ENCODE results near the gene LITAF. TPM values are rescaled to one million over a fixed set of nuclear protein-coding genes. Genes with fewer than 3 reads are reported as not detected.
"Not testable (repeated sequence)": the region's sequence is repeated elsewhere in the genome, so short reads cannot be mapped to it uniquely, and the experiment has no call there.

Gene LITAF
- total RNA-seq, 1 donor from 2014 or later: 40.5 TPM

DNA sequence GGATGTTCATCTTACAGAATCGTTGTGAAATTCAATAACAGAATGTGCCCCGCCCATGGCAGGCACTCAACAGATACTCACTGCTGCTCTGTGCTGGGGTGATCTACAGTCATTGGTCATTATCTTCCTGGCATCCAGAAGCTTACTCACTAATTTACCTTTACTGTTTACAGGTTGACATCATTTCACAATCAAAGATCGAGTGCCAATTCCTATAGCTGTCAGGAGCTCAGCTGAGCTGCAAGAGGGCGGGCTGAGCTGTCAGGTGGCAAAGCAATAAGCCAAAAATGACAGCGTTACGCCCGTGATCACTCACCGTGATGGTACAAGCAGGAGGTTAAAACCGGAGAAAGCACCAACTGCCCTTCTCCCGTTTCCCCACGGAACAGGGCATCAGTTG, 51.2 kb downstream of the LITAF start:
- DNase-seq (ENCODE audit: low spot score): no peak
- intact Hi-C loops (cut with DNase I): no loop called here

DNA sequence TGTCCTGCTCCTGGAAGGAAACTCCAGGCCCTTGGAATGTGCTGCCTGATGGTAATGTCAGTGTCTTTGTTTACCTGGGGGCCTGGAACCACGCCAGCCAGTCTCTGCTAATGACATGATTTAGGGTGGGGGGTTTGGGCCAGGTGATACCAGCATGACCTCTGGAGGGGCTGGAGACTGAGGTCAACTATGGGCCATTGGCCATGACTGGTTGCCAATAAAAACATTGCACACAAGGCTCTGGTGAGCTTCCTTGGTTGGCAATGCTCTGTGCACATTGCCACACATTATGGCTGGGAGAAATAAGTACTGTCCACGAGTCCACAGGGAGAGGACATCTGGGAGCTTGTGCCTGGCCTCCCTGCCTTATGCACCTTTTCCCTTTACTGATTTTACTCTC, 52.5 kb downstream of the LITAF start:
- no peak for DNase-seq (ENCODE audit: low spot score)
- intact Hi-C loops (cut with DNase I): loop anchor here (5.0 kb wide), 1 partner anchor 108 kb away; no protein-coding TSS in a partner anchor

DNA sequence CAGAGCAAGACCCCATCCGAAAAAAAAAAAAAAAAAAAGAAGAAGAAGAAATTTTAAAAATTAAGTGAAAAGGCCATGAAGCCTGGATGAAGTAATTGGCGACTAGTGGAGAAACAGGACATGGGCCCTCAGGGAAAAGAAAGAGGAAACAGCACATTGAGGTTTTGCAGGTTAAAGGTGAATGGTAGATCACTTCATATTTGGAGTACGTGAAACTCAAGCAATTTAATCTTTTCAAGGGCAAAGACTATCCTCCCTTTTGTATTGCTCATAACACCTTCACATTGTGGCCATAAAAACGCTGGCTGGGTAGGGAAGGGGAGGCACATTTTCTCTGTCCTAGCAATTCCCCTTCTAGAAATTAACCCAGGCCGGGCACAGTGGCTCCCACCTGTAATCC, 53.1 kb downstream of the LITAF start:
- DNase-seq (ENCODE audit: low spot score): no peak
- intact Hi-C loops (cut with DNase I): loop anchor here (2.0 to 5.0 kb wide), 2 partner anchors 109 to 179 kb away; no protein-coding TSS in a partner anchor

DNA sequence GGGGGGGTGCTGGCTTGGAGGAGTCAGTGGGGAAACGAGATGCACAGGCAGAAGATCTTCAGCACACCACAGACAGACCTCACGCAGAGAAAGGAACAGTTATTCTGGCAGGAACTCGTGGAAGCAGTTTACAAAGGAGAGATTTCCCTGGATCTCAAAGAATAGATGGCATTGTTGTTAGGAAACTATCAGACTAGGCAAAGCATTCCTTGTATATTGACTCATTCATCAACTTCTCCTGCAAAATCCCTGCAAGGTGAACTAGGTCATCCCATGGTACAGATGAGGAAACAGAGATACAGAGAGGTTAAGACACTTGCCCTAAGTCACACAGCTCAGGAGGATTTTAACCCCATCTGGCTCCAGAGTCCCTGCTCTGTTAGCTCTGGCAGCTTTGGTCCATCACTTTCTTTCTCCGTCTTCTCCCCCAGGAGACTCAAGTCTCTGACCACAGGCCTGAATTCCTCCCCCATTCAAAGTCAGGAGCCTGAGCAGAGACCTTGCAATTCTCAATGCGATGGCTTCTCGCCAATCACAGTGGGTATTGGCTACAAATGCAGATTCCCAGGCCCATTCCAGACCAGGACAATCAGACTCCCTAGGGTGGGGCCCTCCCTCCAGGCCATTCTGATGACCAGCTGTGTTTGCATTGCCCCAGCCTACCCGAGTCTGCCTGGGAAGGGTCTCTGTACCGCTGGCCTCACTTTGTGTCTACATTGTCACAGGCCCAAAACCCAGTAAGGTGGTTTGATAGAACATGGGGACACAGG, 56.4 kb downstream of the LITAF start:
- intact Hi-C loops (cut with DNase I): loop anchor here (5.0 kb wide), 1 partner anchor 112 kb away; no protein-coding TSS in a partner anchor
- no peak for DNase-seq (ENCODE audit: low spot score)

DNA sequence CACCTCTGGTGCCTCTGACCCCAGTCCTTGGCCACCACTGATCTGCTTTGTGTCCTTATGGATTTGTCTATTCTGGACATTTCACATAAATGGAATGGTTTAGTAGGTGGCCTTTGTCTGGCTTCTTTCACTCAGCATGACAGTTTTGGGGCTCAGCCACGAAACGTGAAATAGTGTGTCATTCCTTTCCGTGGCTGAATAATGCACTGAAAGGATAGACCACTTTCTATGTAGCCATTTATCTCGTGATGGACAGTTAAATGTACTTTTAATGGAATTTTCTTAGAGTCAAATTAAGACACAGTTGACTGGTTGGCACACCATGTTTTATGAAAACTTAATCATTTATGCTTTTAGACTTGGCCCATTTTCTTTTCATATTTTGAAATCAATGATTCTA, 57.4 kb downstream of the LITAF start:
- intact Hi-C loops (cut with DNase I): no loop called here
- DNase-seq (ENCODE audit: low spot score): no peak

DNA sequence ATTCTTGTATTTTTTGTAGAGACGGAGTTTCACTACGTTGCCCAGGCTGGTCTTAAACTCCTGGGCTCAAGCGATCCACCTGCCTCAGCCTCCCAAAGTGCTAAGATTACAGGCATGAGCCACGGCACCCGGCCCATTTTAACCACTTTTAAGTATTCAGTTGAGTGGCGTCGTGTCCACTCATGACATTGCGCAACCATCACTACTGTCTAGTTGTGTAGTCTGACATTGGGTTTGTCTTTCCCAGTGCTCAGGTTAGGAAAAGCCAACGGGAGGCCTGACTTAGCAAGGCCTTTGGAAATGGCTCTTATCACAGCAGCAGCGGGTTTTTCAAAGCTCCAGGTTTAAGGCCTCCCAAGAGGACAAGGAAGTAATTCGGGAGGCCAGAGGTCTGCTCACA, 58.7 kb downstream of the LITAF start:
- DNase-seq (ENCODE audit: low spot score): no peak
- intact Hi-C loops (cut with DNase I): no loop called here

DNA sequence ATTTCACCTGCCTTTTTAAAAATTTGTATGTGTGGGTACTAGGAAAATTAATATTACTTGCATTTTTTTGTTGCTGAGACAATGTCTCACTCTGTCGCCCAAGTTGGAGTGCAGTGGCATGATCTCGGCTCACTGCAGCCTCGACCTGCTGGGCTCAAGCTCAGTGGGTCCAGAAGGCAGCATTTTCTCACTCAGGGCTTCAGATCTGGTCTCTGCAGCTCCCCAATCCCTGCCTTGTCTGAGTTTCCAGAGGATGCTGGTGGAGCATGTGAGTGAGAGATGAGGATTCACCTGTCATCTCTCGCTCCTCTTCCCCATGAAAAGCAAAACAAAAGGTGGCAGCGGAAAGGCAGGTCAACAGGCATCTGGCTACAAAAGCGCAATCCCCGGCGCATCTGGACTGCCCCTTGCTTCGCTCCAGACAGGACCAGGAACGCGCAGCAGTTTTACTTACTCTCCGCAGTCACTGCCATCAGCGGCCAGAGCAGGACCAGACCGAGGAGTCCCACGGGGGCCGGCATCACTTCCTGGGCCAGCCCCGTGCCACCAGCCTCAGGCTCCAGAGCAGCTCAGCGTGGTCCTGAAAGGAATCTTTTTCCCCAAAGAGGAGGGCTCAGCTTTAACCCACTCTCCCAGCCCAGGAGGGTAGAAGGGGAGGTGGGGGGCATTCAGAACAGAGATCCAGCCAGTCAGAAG, 59.9 kb downstream of the LITAF start:
- DNase-seq (ENCODE audit: low spot score): no peak
- intact Hi-C loops (cut with DNase I): no loop called here

DNA sequence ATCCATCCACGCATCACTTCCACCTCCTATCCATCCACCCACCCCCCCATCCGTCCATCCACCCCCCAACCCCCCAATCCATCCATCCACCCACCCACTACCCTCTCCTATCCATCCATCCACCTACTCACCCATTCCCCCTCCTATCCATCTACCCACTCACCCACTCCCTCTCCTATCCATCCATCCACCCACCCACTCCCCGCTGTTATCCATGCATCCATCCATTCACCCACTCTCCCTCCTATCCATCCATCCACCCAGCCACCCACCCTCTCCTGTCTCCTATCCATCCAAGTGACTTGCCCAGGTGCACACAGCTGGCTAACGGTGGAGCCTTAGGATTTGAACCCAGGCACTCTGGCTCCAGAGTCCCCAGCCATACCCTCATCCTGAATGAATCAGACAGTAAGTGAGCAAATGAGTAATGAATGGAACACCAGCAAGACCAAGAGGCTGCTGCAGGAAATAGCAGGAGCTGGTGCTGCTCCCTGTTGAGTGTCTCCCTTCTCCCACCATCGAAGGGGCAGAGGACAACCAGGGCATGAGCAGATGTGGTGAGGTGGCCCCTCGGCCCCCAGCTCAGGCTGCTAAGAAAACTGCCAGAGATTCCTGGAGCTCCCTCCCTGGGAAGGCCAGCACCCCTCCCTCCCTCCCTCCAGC, 62.5 kb downstream of the LITAF start:
- intact Hi-C loops (cut with DNase I): no loop called here
- no peak for DNase-seq (ENCODE audit: low spot score)

DNA sequence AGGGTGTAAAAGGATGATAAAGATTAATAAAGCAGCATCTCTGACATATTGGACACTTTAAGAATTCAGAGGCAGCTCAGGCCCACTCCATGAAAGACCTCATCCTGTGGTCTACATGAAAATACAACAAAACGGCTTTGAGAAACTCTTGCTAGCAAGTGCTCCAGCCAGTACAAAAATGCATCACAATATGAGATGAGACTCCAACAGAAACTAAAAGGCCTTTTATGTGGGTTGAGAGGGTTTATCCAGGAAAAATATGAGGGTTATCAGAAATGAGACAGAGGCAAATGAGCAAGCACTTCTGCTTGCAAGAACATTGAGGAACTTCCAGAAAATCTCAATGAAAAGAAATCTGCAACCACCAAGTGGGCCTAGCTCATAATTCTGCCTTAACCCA, 65.7 kb downstream of the LITAF start:
- no peak for DNase-seq (ENCODE audit: low spot score)
- intact Hi-C loops (cut with DNase I): no loop called here

DNA sequence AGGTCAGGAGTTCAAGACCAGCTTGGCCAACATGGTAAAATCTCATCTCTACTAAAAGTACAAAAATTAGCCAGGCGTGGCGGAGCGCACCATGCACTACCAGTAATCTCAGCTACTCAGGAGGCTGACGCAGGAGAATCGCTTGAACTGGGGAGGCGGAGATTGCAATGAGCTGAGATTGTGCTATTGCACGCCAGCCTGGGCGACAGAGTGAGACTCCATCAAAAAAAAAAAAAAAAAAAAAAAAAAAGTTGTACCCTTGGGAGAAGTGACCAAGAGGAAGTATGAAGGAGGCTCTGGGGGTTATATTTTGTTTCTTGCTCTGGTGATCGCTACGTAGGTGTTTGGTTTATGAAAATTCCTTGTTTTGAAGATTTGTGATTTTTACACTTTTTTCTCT, 66.3 kb downstream of the LITAF start:
- intact Hi-C loops (cut with DNase I): no loop called here
- no peak for DNase-seq (ENCODE audit: low spot score)

DNA sequence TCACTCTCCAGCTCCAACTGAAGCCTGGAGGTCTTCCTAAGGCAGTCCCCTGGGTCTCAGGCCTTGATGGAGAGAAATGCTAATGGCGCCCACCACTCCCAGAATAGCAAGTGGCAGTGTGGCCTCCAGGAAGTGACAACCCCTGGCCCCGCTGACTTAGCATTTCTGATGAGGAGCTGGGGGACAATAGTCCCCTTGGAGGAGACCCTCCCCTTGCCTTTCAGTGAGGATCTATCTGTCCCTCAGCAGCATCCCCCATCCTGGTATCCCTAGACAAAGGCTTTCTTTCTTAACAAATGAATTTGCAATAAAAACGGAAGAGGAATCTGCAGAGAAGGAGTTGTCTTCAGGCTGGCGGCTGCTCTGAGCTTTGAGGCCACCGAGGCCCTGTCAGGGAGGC, 68.8 kb downstream of the LITAF start:
- no peak for DNase-seq (ENCODE audit: low spot score)
- intact Hi-C loops (cut with DNase I): no loop called here

DNA sequence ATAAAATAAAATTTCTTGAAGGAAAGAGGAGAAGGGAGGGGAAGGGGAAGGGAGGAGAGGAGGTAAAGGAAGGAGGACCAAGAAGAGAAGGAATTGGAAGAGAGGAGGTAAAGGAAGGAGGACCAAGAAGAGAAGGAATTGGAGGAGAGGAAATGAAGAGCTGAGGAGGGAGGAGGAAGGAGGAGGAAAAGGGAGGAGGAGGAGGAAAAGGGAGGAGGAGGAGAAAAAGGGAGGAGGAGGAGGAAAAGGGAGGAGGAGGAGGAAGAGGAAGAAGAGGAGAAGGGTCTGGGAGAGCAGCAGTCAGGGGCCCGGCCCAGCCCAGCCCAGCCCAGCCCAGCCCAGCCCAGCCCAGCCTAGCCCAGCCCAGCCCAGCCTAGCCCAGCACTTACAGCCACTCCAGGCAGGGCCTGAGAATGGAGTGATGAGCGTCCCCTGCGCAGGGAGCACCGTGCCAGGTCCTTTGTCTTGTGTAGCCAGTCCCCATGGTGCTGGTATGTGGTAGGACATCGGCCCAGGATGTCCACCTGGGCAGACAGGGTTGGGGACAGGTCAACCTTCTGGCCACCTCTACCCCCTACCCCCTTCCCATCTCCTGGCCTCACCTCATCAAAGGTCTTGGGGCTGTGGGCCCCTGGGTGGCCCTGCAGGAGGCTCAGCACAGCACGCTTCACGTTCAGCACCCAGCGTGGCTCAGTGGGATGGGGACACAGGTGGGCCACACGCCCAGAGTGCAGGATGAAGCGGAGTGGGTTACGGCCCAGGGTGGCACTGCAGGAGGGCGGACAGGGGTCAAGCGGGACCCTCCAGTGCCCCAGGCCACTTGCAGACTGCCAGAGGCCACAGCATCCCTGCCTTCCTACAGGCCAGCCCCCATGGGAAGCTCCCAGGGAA, 70.9 kb downstream of the LITAF start:
- DNase-seq (ENCODE audit: low spot score): no peak
- intact Hi-C loops (cut with DNase I): no loop called here

DNA sequence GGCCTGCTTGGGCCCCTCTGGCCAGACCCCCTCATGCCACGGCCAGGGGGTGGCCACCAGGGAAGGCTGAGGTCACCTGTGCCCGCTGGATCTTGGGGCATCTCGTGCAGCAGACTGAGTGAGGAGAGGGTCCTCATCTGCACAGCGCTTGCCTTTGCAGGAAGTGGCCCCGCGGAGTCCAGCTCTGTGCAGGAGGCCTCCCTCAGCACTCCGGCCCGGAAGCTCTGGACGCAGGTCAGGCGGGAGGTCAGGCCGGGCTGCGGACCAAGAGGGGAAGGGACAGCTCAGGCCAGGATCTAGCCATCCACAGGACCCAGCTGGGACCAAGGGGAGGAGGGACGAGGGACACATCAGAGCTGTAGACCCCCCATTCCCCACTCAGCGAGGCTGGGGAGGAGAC, 72.4 kb downstream of the LITAF start:
- intact Hi-C loops (cut with DNase I): no loop called here
- no peak for DNase-seq (ENCODE audit: low spot score)

DNA sequence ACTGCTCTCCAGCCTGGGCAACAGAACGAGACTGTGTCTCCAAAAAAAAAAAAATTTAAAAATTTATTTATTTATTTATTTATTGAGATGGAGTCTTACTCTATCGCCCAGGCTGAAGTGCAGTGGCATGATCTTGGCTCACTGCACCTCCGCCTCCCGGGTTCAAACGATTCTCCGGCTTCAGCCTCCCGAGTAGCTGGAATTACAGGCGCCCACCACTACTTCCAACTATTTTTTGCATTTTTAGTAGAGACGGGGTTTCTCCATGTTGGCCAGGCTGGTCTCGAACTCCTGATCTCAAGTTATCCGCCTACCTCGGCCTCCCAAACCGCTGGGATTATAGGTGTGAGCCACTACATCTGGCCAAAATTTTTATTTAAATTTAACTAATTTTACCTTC, 73.4 kb downstream of the LITAF start:
- intact Hi-C loops (cut with DNase I); DNase-seq (ENCODE audit: low spot score): not testable (repeated sequence)

DNA sequence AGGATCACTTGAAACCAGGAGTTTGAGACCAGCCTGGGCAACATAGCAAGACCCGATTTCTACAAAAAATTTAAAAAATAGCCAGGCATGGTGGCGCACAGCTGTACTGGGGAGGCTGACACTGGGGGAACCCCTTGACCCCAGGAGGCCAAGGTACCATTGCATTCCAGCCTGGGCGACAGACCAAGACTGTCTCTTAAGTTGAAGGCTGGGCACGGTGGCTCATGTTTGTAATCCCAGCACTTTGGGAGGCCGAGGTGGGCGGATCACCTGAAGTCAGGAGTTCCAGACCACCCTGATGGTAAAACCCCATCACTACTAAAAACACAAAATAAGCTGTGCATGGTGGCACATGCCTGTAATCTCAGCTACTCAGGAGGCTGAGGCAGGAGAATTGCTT, 74.9 kb downstream of the LITAF start:
- intact Hi-C loops (cut with DNase I): no loop called here
- DNase-seq (ENCODE audit: low spot score): no peak

DNA sequence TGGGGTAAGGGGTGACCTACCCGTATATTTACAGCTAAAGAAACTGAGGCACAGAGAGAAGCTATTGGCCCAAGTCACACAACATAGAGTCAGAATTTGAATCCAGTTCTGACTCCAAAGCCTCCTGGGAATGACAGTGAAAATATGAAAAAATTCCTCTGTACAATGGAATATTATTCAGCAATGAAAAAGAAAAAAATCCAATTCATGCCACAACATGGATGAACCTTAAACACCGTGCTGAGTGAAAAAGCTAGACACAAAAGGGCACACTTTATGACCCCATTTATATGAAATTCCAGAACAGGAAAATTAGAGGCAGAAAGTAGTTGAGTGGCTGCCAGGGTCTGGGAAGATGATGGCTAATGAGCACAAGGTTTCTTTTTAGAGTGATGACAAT, 75.4 kb downstream of the LITAF start:
- intact Hi-C loops (cut with DNase I): no loop called here
- DNase-seq (ENCODE audit: low spot score): no peak

DNA sequence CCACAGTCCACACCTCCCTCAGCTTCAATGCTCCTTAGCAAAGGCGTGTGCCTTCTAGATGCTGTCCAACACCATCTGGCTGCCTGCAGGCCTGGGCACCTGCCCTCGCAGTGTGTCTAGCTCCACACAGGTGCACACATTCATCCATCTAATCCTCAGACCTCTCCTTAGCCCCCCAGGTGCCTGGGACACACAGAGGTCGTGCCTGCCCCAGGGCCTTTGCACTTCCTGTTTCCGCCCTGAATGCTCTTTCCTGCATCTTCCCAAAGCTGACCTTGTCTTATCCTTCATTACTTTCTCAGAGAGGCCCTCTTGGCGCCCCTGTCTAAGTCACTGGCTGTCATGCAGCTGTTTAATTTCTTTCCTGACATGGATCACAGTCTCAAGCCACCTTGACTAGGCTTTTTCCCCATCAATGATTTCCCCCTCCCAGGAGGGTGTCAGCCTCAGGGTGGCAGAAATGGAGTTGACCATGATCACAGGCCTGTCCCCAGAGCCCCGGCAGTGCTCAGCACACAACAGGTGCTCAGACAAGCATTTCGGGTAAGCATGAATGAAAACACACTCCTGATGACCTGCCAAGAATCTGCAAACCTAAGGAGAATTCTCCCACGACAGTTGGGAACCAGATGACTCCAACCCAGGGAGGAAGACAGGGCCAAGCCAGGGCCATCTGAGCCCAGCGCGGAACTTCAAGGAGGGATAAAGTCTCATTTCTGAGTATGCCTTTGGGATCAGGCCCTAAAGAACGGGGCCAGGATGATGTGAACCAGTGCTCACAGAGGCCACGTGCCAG, 76.3 kb downstream of the LITAF start:
- intact Hi-C loops (cut with DNase I): no loop called here
- DNase-seq (ENCODE audit: low spot score): no peak

DNA sequence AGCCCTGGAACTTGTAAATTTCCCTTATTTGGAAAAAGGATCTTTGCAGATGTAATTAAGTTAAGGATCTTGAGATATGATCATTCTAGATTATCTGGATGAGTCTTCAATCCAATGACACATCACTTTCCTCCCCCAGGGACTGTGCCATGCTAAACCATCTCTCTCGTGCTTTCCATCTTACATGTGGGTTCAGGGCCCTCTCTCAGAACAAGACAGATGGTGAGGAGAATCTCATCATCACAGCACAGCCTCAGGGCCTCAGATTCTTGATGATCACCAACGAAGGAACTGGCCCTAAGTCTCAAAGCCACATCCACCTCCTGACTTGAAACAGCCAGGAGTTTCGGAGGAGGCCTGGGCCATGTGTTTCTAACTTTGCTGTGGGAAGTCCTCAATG, 78.7 kb downstream of the LITAF start:
- intact Hi-C loops (cut with DNase I): loop anchor here (10.0 kb wide), 1 partner anchor 93 kb away; no protein-coding TSS in a partner anchor
- no peak for DNase-seq (ENCODE audit: low spot score)

DNA sequence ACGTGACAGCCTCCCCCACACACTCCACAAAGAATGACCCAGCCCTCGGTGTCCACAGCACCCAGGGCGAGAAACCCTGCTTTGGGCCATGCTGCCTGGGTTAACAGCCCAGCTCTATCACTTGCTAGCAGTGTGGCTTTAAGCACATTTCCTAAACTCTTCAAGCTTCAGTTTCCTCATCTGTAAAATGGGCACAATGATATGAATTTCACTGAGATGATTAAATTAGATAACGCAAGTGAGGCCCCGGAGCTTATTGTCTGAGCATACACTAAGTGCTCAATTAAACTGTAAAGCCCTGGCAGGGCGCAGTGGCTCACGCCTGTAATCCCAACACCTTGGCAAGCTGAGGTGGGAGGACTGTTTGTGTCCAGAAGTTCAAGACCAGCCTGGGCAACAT, 79.4 kb downstream of the LITAF start:
- intact Hi-C loops (cut with DNase I): loop anchor here (10.0 kb wide), 1 partner anchor 93 kb away; no protein-coding TSS in a partner anchor
- no peak for DNase-seq (ENCODE audit: low spot score)
